Skeletal muscle cell (primary cell): ENCODE results near the gene SOX12.
A peak's percentile ranks its signal among the peaks of the same experiment; 100 is the strongest.

ENCODE experiments used
- DNase-seq: peaks from one replicate; pipeline ENCODE4 v3.0.0-alpha.2; 2010; ENCODE audit warnings: low read depth
- H3K4me3 ChIP-seq: 2 replicates; pipeline ENCODE4 v1.5.1; 2011; ENCODE audit warnings: low read depth, mild to moderate bottlenecking, control low read depth, low read length, moderate library complexity

The SOX12 gene

GRCh38 chr20:300345-300990, 24.9 kb upstream of the SOX12 start:
- DNase-seq, result no peak
- H3K4me3 ChIP-seq, result peak overlapping the region; percentile 93

- DNase-seq, result no peak
- H3K4me3 ChIP-seq, result no peak overlapping the region
Measured at GRCh38 chr20:301886-302848, 23.2 kb upstream of the SOX12 start.

- no peak overlapping the region for H3K4me3 ChIP-seq
- no peak for DNase-seq
Measured at GRCh38 chr20:305745-306144, 19.6 kb upstream of the SOX12 start.

- no peak overlapping the region for H3K4me3 ChIP-seq
- DNase-seq, result no peak
Measured at GRCh38 chr20:308427-309038, 16.8 kb upstream of the SOX12 start.

GRCh38 chr20:309306-309840, 16.0 kb upstream of the SOX12 start:
- no peak for DNase-seq
- H3K4me3 ChIP-seq, result peak overlapping the region; percentile 49

- peak overlapping the region; percentile 49 for H3K4me3 ChIP-seq
- DNase-seq, result peak; percentile 99
Measured at GRCh38 chr20:309841-310644, 15.3 kb upstream of the SOX12 start.

GRCh38 chr20:310645-311044, 14.7 kb upstream of the SOX12 start:
- no peak overlapping the region for H3K4me3 ChIP-seq
- no peak for DNase-seq

- DNase-seq, result no peak
- H3K4me3 ChIP-seq, result no peak overlapping the region
Measured at GRCh38 chr20:311609-312008, 13.7 kb upstream of the SOX12 start.

- no peak overlapping the region for H3K4me3 ChIP-seq
- DNase-seq, result no peak
Measured at GRCh38 chr20:312067-312466, 13.3 kb upstream of the SOX12 start.

GRCh38 chr20:312866-313265, 12.5 kb upstream of the SOX12 start:
- no peak for DNase-seq
- no peak overlapping the region for H3K4me3 ChIP-seq

- H3K4me3 ChIP-seq, result no peak overlapping the region
- DNase-seq, result no peak
Measured at GRCh38 chr20:313402-313801, 11.9 kb upstream of the SOX12 start.

- H3K4me3 ChIP-seq, result no peak overlapping the region
- DNase-seq, result no peak
Measured at GRCh38 chr20:313948-314347, 11.4 kb upstream of the SOX12 start.

- no peak for DNase-seq
- H3K4me3 ChIP-seq, result no peak overlapping the region
Measured at GRCh38 chr20:316316-317068, 8.9 kb upstream of the SOX12 start.

- peak overlapping the region; percentile 87 for H3K4me3 ChIP-seq
- DNase-seq, result peak; percentile 54
Measured at GRCh38 chr20:324177-325044, 941 bp upstream of the SOX12 start.

GRCh38 chr20:325889-326644, 715 bp downstream of the SOX12 start:
- peak; percentile 39 for DNase-seq
- peak overlapping the region; percentile 84 for H3K4me3 ChIP-seq

GRCh38 chr20:326645-327185, 1.4 kb downstream of the SOX12 start:
- DNase-seq, result no peak
- H3K4me3 ChIP-seq, result peak overlapping the region; percentile 84
